ENCODE measurements around the gene MYNN.

- TF ChIP-seq CTCF (IDR thresholded peaks at IDR 0.05; ENCODE audit: insufficient read depth, low read length, poor library complexity, severe bottlenecking) (no peak), EZH2phosphoT487 (conservative IDR thresholded peaks at IDR 0.05; ENCODE audit: low read length) (no peak)
Observed at GRCh38 chr3:169838511-169839030, 65.4 kb downstream of the MYNN start.

Data from SU-DHL-6 (cell line).